Retinal pigment epithelial cell (primary cell): ENCODE data around the gene JKAMP.

ENCODE experiments used
- DNase-seq: peaks from one replicate; pipeline ENCODE4 v3.0.0-alpha.2; 2010; ENCODE audit warnings: low read depth
- H3K4me3 ChIP-seq: 2 replicates; pipeline ENCODE4 v1.5.1; 2011; ENCODE audit warnings: mild to moderate bottlenecking, low read length, control low read depth, moderate library complexity
- CTCF ChIP-seq: conservative IDR thresholded peaks from 2 replicates; pipeline ENCODE4 v1.5.1; 2011; ENCODE audit warnings: low read depth, low read length, control low read depth, inconsistent platforms

Gene JKAMP

GRCh38 chr14:59481871-59482540 is 2.3 kb upstream of the JKAMP start:
- H3K4me3 ChIP-seq = peak overlapping the region; percentile 92
- DNase-seq = no peak
- TF ChIP-seq CTCF = no peak

- H3K4me3 ChIP-seq = peak overlapping the region; percentile 92
- no peak for TF ChIP-seq CTCF
- DNase-seq = peak; percentile 66
These were observed 1.6 kb upstream of the JKAMP start for GRCh38 chr14:59482541-59483331.

- peak overlapping the region; percentile 92 for H3K4me3 ChIP-seq
- DNase-seq = no peak
- TF ChIP-seq CTCF = no peak
These were observed 954 bp upstream of the JKAMP start for GRCh38 chr14:59483363-59483762.

- H3K4me3 ChIP-seq = peak overlapping the region; percentile 92
These were observed 390 bp downstream of the JKAMP start for GRCh38 chr14:59484639-59485175.

GRCh38 chr14:59490756-59491155 is 6.4 kb downstream of the JKAMP start:
- H3K4me3 ChIP-seq = no peak overlapping the region
- DNase-seq = no peak
- TF ChIP-seq CTCF = no peak

More at GRCh38 chr14:59484639-59485175, 390 bp downstream of the JKAMP start:
- DNase-seq = no peak
- no peak for TF ChIP-seq CTCF

GRCh38 chr14:59492384-59492783 is 8.1 kb downstream of the JKAMP start:
- no peak for DNase-seq
- no peak overlapping the region for H3K4me3 ChIP-seq
- no peak for TF ChIP-seq CTCF
